Gastrocnemius medialis (tissue), 4 donors: Measurements from ENCODE around the gene KLHDC9.

Experiments
- CTCF ChIP-seq, 5 experiments: fragments of 450-650 bp in 3 of 5; fragments of 200-600 bp in 2 of 5; sonication (generic) in 2 of 5; IDR thresholded peaks in 4 of 5; conservative IDR thresholded peaks in 1 of 5; 1 replicate in 4 of 5; 2 replicates in 1 of 5; pipeline ENCODE4 v1.5.1; 2016 to 2019; ENCODE audit warnings: antibody characterized with exemption in 5 of 5, mild to moderate bottlenecking in 3 of 5, moderate library complexity in 3 of 5
- POLR2A ChIP-seq, 2 donors: fragments of 450-650 bp; IDR thresholded peaks; one replicate each; pipeline ENCODE4 v1.6.1; 2017; ENCODE audit warnings: antibody characterized with exemption in 2 of 2, mild to moderate bottlenecking in 2 of 2, moderate library complexity in 2 of 2

GRCh38 chr1:161131523-161132409 is 33.6 kb downstream of the KLHDC9 start:
- no peak for TF ChIP-seq CTCF (IDR thresholded peaks at IDR 0.05 in 4 of 5, conservative IDR thresholded peaks at IDR 0.05 in 1 of 5)
- TF ChIP-seq POLR2A (IDR thresholded peaks at IDR 0.05): no peak
